ENCODE measurements around the gene NBPF14.
"Not testable (repeated sequence)": the region's sequence is repeated elsewhere in the genome, so short reads cannot be mapped to it uniquely, and the experiment has no call there.

Gene NBPF14

GRCh38 chr1:148595911-148596310 is at the start of gene NBPF14:
Gene NBPF14 (minus strand): TSS chr1:148596011. CDS start chr1:148595717, 294 bp downstream.
- in situ Hi-C loops (cut with MboI; ENCODE audit: low sequenced_read_pairs), result not testable (repeated sequence)

GRCh38 chr1:148625451-148625850 is 29.6 kb upstream of the NBPF14 start:
- in situ Hi-C loops (cut with MboI; ENCODE audit: low sequenced_read_pairs), result not testable (repeated sequence)

GRCh38 chr1:148618216-148618615 is 22.4 kb upstream of the NBPF14 start:
- in situ Hi-C loops (cut with MboI; ENCODE audit: low sequenced_read_pairs), result not testable (repeated sequence)

GRCh38 chr1:148605266-148605665 is 9.5 kb upstream of the NBPF14 start:
- in situ Hi-C loops (cut with MboI; ENCODE audit: low sequenced_read_pairs), result not testable (repeated sequence)

GRCh38 chr1:148595360-148595759 is 451 bp downstream of the NBPF14 start:
- in situ Hi-C loops (cut with MboI; ENCODE audit: low sequenced_read_pairs), result not testable (repeated sequence)

GRCh38 chr1:148591098-148591497 is 4.7 kb downstream of the NBPF14 start:
- in situ Hi-C loops (cut with MboI; ENCODE audit: low sequenced_read_pairs), result not testable (repeated sequence)

GRCh38 chr1:148532158-148532557 is 63.7 kb downstream of the NBPF14 start:
- in situ Hi-C loops (cut with MboI; ENCODE audit: low sequenced_read_pairs), result not testable (repeated sequence)

- in situ Hi-C loops (cut with MboI; ENCODE audit: low sequenced_read_pairs), result not testable (repeated sequence)
Observed at GRCh38 chr1:148529101-148529567, 66.7 kb downstream of the NBPF14 start.

- in situ Hi-C loops (cut with MboI; ENCODE audit: low sequenced_read_pairs), result not testable (repeated sequence)
Observed at GRCh38 chr1:148528591-148528990, 67.2 kb downstream of the NBPF14 start.

GRCh38 chr1:148526587-148526986 is 69.2 kb downstream of the NBPF14 start:
- in situ Hi-C loops (cut with MboI; ENCODE audit: low sequenced_read_pairs), result not testable (repeated sequence)

GRCh38 chr1:148523205-148524144 is 72.3 kb downstream of the NBPF14 start:
- in situ Hi-C loops (cut with MboI; ENCODE audit: low sequenced_read_pairs), result not testable (repeated sequence)

GRCh38 chr1:148522561-148523204 is 73.1 kb downstream of the NBPF14 start:
- in situ Hi-C loops (cut with MboI; ENCODE audit: low sequenced_read_pairs), result not testable (repeated sequence)

- in situ Hi-C loops (cut with MboI; ENCODE audit: low sequenced_read_pairs), result not testable (repeated sequence)
Observed at GRCh38 chr1:148522072-148522471, 73.7 kb downstream of the NBPF14 start.

- in situ Hi-C loops (cut with MboI; ENCODE audit: low sequenced_read_pairs), result not testable (repeated sequence)
Observed at GRCh38 chr1:148514310-148514709, 81.5 kb downstream of the NBPF14 start.

- in situ Hi-C loops (cut with MboI; ENCODE audit: low sequenced_read_pairs), result not testable (repeated sequence)
Observed at GRCh38 chr1:148512571-148513184, 83.1 kb downstream of the NBPF14 start.

- in situ Hi-C loops (cut with MboI; ENCODE audit: low sequenced_read_pairs), result not testable (repeated sequence)
Observed at GRCh38 chr1:148493933-148494332, 101.9 kb downstream of the NBPF14 start.

- in situ Hi-C loops (cut with MboI; ENCODE audit: low sequenced_read_pairs), result not testable (repeated sequence)
Observed at GRCh38 chr1:148483029-148483428, 112.8 kb downstream of the NBPF14 start, which contains the start of gene PPIAL4G. Gene PPIAL4G (minus strand): TSS chr1:148483302. CDS start chr1:148483252, 50 bp downstream.

All from hTERT RPE-1 (cell line).